ENCODE results near the gene STAC.
"Not testable (repeated sequence)": the region's sequence is repeated elsewhere in the genome, so short reads cannot be mapped to it uniquely, and the experiment has no call there.

Gene STAC

DNA sequence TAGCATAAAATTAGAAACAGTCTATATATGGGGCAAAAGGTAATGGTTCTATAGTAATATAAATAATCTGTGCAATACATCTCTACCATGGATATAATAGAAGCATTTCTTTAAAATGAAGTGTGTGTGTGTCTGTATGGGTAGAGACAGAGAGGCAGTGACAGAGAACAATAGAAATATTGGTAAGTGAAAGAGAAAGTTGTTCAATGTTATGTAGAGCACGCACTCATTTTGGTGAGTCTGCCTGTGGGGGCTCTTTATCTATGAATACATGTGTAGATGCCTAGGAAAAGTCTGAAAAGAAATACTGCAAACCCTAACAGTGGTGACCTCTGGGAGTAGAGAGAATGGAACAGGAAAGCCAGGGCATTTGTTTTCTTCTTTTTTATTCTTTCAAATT is 182.6 kb downstream of the STAC start:
- no peaks in the 10 kb centered on the region for H3K4me1 ChIP-seq (ENCODE audit: control insufficient read depth in 2 of 2, insufficient read depth in 2 of 2, low read length in 2 of 2)
- H3K4me3 ChIP-seq (ENCODE audit: low read length in 2 of 2), result no peak overlapping the region
- H3K9ac ChIP-seq (ENCODE audit: low read depth in 1 of 2, low read length in 2 of 2), result no peak overlapping the region
- no peaks in the 10 kb centered on the region for H3K27me3 ChIP-seq (ENCODE audit: control insufficient read depth in 2 of 2, insufficient read depth in 2 of 2, low read length in 2 of 2)
- no peak overlapping the region for H3K27ac ChIP-seq (ENCODE audit: low read depth in 2 of 2, low read length in 2 of 2)
- H3K36me3 ChIP-seq (ENCODE audit: control insufficient read depth in 2 of 2, insufficient read depth in 2 of 2, low read length in 2 of 2), result no peaks in the 10 kb centered on the region
- H3K9me3 ChIP-seq (ENCODE audit: control insufficient read depth in 2 of 2, low read length in 2 of 2), result no peaks in the 10 kb centered on the region

GRCh38 chr3:36575241-36575640 is 194.9 kb downstream of the STAC start:
- H3K9ac ChIP-seq (ENCODE audit: low read depth in 1 of 2, low read length in 2 of 2), result no peak overlapping the region
- no peak overlapping the region for H3K4me3 ChIP-seq (ENCODE audit: low read length in 2 of 2)
- no peaks in the 10 kb centered on the region for H3K9me3 ChIP-seq (ENCODE audit: control insufficient read depth in 2 of 2, low read length in 2 of 2)
- no peak overlapping the region for H3K27ac ChIP-seq (ENCODE audit: low read depth in 2 of 2, low read length in 2 of 2)
- H3K36me3 ChIP-seq (ENCODE audit: control insufficient read depth in 2 of 2, insufficient read depth in 2 of 2, low read length in 2 of 2), result no peaks in the 10 kb centered on the region
- H3K27me3 ChIP-seq (ENCODE audit: control insufficient read depth in 2 of 2, insufficient read depth in 2 of 2, low read length in 2 of 2), result no peaks in the 10 kb centered on the region
- H3K4me1 ChIP-seq (ENCODE audit: control insufficient read depth in 2 of 2, insufficient read depth in 2 of 2, low read length in 2 of 2), result no peaks in the 10 kb centered on the region

DNA sequence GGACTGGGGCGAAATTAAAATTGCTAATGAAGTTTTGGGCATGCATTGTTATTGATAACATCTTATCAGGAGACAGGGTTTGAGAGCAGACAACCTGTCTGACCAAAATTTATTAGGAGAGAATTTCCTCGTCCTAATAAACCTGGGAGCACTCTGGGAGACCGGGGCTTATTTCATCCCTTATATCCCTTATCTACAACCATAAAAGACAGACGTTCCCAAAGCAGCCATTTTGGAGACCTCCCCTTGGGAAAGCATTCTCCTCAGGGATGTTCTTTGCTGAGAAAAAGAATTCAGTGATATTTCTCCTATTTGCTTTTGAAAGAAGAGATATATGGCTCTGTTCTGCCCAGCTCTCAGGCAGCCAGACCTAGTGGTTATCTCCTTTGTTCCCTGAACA is 198.1 kb downstream of the STAC start:
- not testable (repeated sequence) for H3K9me3 ChIP-seq (ENCODE audit: control insufficient read depth in 2 of 2, low read length in 2 of 2); H3K27ac ChIP-seq (ENCODE audit: low read depth in 2 of 2, low read length in 2 of 2); H3K4me1 ChIP-seq (ENCODE audit: control insufficient read depth in 2 of 2, insufficient read depth in 2 of 2, low read length in 2 of 2); H3K9ac ChIP-seq (ENCODE audit: low read depth in 1 of 2, low read length in 2 of 2); H3K4me3 ChIP-seq (ENCODE audit: low read length in 2 of 2); H3K27me3 ChIP-seq (ENCODE audit: control insufficient read depth in 2 of 2, insufficient read depth in 2 of 2, low read length in 2 of 2); H3K36me3 ChIP-seq (ENCODE audit: control insufficient read depth in 2 of 2, insufficient read depth in 2 of 2, low read length in 2 of 2)

DNA sequence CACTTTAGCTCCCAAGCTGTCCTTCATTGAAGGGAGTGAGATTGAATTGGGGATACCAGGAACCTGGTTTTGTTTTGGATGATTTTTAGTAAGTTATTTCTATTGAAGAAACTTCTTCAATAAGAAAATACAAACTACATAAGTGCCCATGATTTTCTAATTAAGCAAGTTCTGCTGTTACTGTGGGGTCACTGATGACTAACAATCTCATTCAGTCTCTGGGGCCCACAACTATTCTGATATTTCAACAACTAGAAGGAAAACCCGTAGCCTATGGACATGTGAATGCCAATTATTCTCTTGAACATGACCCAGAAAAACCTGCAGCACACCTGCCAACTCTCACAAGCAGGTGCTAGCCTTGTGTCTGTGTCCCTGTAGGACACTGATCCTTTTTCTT is 199.4 kb downstream of the STAC start:
- Histone ChIP-seq H3K9me3 (ENCODE audit: control insufficient read depth in 2 of 2, low read length in 2 of 2) (peaks cover 0 to 4% of the 10 kb centered on the region in 2 donors), H3K9ac (ENCODE audit: low read depth in 1 of 2, low read length in 2 of 2) (no peak overlapping the region), H3K36me3 (ENCODE audit: control insufficient read depth in 2 of 2, insufficient read depth in 2 of 2, low read length in 2 of 2) (no peaks in the 10 kb centered on the region), H3K27me3 (ENCODE audit: control insufficient read depth in 2 of 2, insufficient read depth in 2 of 2, low read length in 2 of 2) (no peaks in the 10 kb centered on the region), H3K4me3 (ENCODE audit: low read length in 2 of 2) (no peak overlapping the region), H3K4me1 (ENCODE audit: control insufficient read depth in 2 of 2, insufficient read depth in 2 of 2, low read length in 2 of 2) (no peaks in the 10 kb centered on the region), H3K27ac (ENCODE audit: low read depth in 2 of 2, low read length in 2 of 2) (no peak overlapping the region)

GRCh38 chr3:36580716-36581115 is 200.4 kb downstream of the STAC start:
- Histone ChIP-seq H3K27ac (ENCODE audit: low read depth in 2 of 2, low read length in 2 of 2) (no peak overlapping the region), H3K9me3 (ENCODE audit: control insufficient read depth in 2 of 2, low read length in 2 of 2) (peaks cover 0 to 4% of the 10 kb centered on the region in 2 donors), H3K4me3 (ENCODE audit: low read length in 2 of 2) (no peak overlapping the region), H3K36me3 (ENCODE audit: control insufficient read depth in 2 of 2, insufficient read depth in 2 of 2, low read length in 2 of 2) (no peaks in the 10 kb centered on the region), H3K9ac (ENCODE audit: low read depth in 1 of 2, low read length in 2 of 2) (no peak overlapping the region), H3K4me1 (ENCODE audit: control insufficient read depth in 2 of 2, insufficient read depth in 2 of 2, low read length in 2 of 2) (no peaks in the 10 kb centered on the region), H3K27me3 (ENCODE audit: control insufficient read depth in 2 of 2, insufficient read depth in 2 of 2, low read length in 2 of 2) (no peaks in the 10 kb centered on the region)

GRCh38 chr3:36591959-36592358 is 211.7 kb downstream of the STAC start:
- H3K9ac ChIP-seq (ENCODE audit: low read depth in 1 of 2, low read length in 2 of 2), result no peak overlapping the region

DNA sequence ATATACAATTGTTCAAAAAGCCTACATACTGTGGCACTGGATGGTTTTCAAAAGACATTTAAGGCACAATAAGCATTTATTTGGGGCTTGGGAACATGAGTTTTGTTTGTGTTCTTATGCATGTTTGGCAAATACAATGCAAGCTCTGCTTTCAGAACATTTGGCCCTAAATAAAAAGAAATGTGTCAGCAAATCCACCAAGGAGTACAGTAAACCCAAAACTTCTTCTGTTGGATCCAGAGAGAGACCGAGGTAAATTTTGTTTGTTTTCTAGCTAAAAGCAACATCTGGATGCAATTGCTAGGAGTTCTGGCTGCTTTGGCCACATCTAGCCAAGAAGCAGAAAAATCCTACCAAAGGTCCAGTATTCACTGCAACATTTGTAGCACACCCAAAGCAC is 215.2 kb downstream of the STAC start:
- no peaks in the 10 kb centered on the region for H3K36me3 ChIP-seq (ENCODE audit: control insufficient read depth in 2 of 2, insufficient read depth in 2 of 2, low read length in 2 of 2)
- no peak overlapping the region for H3K9ac ChIP-seq (ENCODE audit: low read depth in 1 of 2, low read length in 2 of 2)
- no peak overlapping the region for H3K4me3 ChIP-seq (ENCODE audit: low read length in 2 of 2)
- H3K27ac ChIP-seq (ENCODE audit: low read depth in 2 of 2, low read length in 2 of 2), result no peak overlapping the region
- H3K27me3 ChIP-seq (ENCODE audit: control insufficient read depth in 2 of 2, insufficient read depth in 2 of 2, low read length in 2 of 2), result no peaks in the 10 kb centered on the region
- no peaks in the 10 kb centered on the region for H3K9me3 ChIP-seq (ENCODE audit: control insufficient read depth in 2 of 2, low read length in 2 of 2)
- no peaks in the 10 kb centered on the region for H3K4me1 ChIP-seq (ENCODE audit: control insufficient read depth in 2 of 2, insufficient read depth in 2 of 2, low read length in 2 of 2)

More at GRCh38 chr3:36591959-36592358, 211.7 kb downstream of the STAC start:
- Histone ChIP-seq H3K4me3 (ENCODE audit: low read length in 2 of 2) (no peak overlapping the region), H3K36me3 (ENCODE audit: control insufficient read depth in 2 of 2, insufficient read depth in 2 of 2, low read length in 2 of 2) (no peaks in the 10 kb centered on the region), H3K27ac (ENCODE audit: low read depth in 2 of 2, low read length in 2 of 2) (no peak overlapping the region), H3K9me3 (ENCODE audit: control insufficient read depth in 2 of 2, low read length in 2 of 2) (no peaks in the 10 kb centered on the region), H3K4me1 (ENCODE audit: control insufficient read depth in 2 of 2, insufficient read depth in 2 of 2, low read length in 2 of 2) (no peaks in the 10 kb centered on the region), H3K27me3 (ENCODE audit: control insufficient read depth in 2 of 2, insufficient read depth in 2 of 2, low read length in 2 of 2) (no peaks in the 10 kb centered on the region)

DNA sequence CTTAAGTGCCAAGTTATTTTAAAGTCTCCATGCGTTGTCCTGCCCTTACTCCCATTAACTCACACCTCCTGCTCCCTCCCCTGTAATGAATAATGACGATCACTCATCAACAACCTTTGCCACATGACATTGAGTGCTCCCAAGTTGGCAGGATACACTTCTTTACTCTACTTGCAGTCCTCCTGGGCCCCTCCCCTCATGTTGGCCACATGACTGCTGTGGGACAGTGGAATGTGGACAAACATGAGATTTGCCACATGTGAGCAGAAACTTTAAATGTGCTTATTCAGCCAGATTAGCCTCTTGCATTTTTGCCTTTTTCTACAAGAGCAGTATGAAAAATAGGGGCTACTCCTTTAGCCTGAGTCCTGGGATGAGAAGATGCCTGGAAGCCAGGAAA is 216.1 kb downstream of the STAC start:
- no peaks in the 10 kb centered on the region for H3K4me1 ChIP-seq (ENCODE audit: control insufficient read depth in 2 of 2, insufficient read depth in 2 of 2, low read length in 2 of 2)
- no peaks in the 10 kb centered on the region for H3K27me3 ChIP-seq (ENCODE audit: control insufficient read depth in 2 of 2, insufficient read depth in 2 of 2, low read length in 2 of 2)
- H3K27ac ChIP-seq (ENCODE audit: low read depth in 2 of 2, low read length in 2 of 2), result no peak overlapping the region
- no peak overlapping the region for H3K4me3 ChIP-seq (ENCODE audit: low read length in 2 of 2)
- no peaks in the 10 kb centered on the region for H3K9me3 ChIP-seq (ENCODE audit: control insufficient read depth in 2 of 2, low read length in 2 of 2)
- no peak overlapping the region for H3K9ac ChIP-seq (ENCODE audit: low read depth in 1 of 2, low read length in 2 of 2)
- no peaks in the 10 kb centered on the region for H3K36me3 ChIP-seq (ENCODE audit: control insufficient read depth in 2 of 2, insufficient read depth in 2 of 2, low read length in 2 of 2)

GRCh38 chr3:36597422-36597821 is 217.1 kb downstream of the STAC start:
- Histone ChIP-seq H3K4me3 (ENCODE audit: low read length in 2 of 2) (no peak overlapping the region), H3K9ac (ENCODE audit: low read depth in 1 of 2, low read length in 2 of 2) (no peak overlapping the region), H3K27ac (ENCODE audit: low read depth in 2 of 2, low read length in 2 of 2) (no peak overlapping the region), H3K4me1 (ENCODE audit: control insufficient read depth in 2 of 2, insufficient read depth in 2 of 2, low read length in 2 of 2) (no peaks in the 10 kb centered on the region), H3K27me3 (ENCODE audit: control insufficient read depth in 2 of 2, insufficient read depth in 2 of 2, low read length in 2 of 2) (no peaks in the 10 kb centered on the region), H3K9me3 (ENCODE audit: control insufficient read depth in 2 of 2, low read length in 2 of 2) (no peaks in the 10 kb centered on the region), H3K36me3 (ENCODE audit: control insufficient read depth in 2 of 2, insufficient read depth in 2 of 2, low read length in 2 of 2) (no peaks in the 10 kb centered on the region)

All from mucosa of rectum (tissue), 2 donors.